ENCODE results near the gene MYBBP1A. TPM values are rescaled to one million over a fixed set of nuclear protein-coding genes. Genes with fewer than 3 reads are reported as not detected.

Gene MYBBP1A
- total RNA-seq, 2 experiments from 2014 or later = 72.4 to 94.3 TPM

DNA sequence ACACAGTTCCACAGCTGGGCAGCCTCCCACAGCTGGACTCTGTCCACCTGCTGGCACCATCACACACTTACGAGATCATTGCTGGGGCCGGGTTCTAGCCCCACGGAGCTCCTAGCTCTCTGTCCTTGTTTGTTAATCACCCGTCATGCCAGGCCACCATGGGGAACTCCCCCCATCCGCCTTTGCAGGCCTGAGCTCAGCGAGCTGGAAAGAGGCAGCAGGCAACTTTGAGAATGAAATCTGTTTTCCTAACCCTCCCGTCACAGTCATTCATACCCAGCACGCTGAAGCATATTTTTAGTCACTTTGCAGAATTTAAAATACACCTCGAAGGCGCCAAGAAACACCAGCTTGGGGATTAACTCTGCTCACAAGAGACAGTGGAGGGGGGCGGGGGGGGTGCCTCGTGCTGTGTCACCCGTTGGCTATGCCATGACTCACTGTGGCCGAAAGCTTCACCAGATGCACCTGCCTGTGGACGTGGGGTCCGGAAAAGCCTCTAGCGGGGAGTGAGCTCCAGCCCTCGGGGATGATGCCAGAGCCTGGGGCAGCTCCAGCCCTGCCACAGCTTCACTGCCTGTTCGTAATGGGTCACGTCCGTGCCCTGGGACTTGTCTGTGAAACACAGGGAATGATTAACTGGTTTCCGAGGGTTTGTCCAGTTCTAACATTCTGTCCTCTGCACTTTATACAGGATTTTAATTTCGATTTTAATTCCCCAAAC is 57.9 kb downstream of the MYBBP1A start:
- H3K36me3 Mint-ChIP-seq = no peaks in the 10 kb centered on the region
- H3K27ac Mint-ChIP-seq = no peak overlapping the region
- CTCF ChIA-PET = interaction anchor here (0.8 to 3.3 kb wide), 3 partner anchors 11 to 76 kb away, joined by 3 to 12 read pairs (median 3); no protein-coding TSS in a partner anchor
- peaks cover 30% of the 10 kb centered on the region for H3K4me1 Mint-ChIP-seq
- no peaks in the 10 kb centered on the region for H3K9me3 Mint-ChIP-seq (ENCODE audit: low read depth)
- DNase-seq (no peak), ATAC-seq (no peak)
- peaks cover 39% of the 10 kb centered on the region for H3K27me3 Mint-ChIP-seq
- H3K4me3 Mint-ChIP-seq = no peak overlapping the region

DNA sequence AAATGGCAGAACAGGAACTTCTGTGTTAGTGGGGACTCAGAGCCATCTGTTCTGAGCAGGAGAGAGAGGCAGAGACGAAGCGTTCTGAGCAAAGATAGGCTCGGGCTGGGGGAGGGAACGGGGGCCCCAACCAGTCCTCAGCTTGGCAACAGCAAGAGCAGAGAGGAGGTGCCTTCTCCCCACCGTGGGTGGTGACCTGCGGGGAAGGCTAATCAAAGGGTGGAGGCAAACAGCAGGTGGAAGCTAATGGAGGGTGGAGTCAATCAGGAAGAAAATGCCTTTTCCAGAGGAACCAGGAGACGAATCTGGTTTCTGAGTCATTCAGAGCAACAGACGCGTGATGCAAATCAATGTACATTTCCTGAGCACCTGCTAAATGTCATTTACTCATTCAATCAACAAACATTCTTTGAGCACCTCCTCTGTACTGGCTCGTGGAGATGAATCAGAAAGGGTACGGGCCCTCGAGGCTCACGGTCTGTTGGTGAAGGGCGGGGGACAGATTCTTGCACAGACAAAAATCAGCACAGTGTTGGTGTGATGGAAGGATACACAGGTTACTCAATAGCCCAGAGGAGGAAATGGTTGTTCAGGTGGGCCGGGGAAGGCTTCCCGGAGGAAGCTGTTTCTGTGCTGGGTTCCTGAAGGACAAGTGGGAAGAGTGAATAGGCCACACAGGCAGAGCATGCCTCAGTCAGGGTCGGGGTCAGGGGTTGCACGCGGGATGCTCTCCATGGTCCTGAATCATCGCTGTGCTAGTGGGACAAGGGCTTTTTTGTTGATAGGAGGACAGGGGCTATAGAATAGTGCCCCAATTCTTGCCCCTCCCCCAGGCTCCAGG is 62.2 kb downstream of the MYBBP1A start:
- CTCF ChIA-PET = no interaction called here
- ATAC-seq (no peak), DNase-seq (peak; percentile 53)
- H3K4me3 Mint-ChIP-seq = no peak overlapping the region
- no peaks in the 10 kb centered on the region for H3K36me3 Mint-ChIP-seq
- H3K27ac Mint-ChIP-seq = no peak overlapping the region
- H3K4me1 Mint-ChIP-seq = peaks cover 12% of the 10 kb centered on the region
- no peaks in the 10 kb centered on the region for H3K9me3 Mint-ChIP-seq (ENCODE audit: low read depth)
- peaks cover 11% of the 10 kb centered on the region for H3K27me3 Mint-ChIP-seq

DNA sequence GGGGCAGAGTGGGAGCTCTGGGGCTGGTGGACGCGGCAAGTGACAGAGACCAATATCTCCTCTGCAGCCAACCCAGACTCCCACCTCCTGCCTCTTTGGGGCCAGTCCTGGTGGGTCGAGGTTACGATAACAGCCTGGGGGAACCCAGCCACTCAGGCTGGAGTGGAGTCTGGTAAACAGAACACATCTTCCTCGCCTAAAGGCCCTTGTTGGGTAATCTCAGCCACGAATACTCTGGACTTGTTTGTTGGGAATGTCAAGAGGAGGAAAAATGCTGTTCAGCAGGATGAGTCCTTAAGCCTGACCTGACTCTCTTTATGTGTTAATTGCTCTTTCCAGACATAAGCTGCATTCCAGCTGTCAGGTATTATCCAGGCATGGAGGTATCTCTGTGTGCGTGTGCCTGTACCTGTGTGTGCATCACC is 64.5 kb downstream of the MYBBP1A start:
- DNase-seq (no peak), ATAC-seq (no peak)
- Mint-ChIP-seq H3K27me3 (no peaks in the 10 kb centered on the region), H3K27ac (no peak overlapping the region), H3K4me3 (no peak overlapping the region), H3K4me1 (peaks cover 27% of the 10 kb centered on the region), H3K36me3 (peaks cover 2% of the 10 kb centered on the region), H3K9me3 (ENCODE audit: low read depth) (no peaks in the 10 kb centered on the region)
- CTCF ChIA-PET = interaction anchor here (1.1 to 1.3 kb wide), 2 partner anchors 9 to 57 kb away, joined by 3 read pairs; partner anchors contain the start of gene SPNS3

DNA sequence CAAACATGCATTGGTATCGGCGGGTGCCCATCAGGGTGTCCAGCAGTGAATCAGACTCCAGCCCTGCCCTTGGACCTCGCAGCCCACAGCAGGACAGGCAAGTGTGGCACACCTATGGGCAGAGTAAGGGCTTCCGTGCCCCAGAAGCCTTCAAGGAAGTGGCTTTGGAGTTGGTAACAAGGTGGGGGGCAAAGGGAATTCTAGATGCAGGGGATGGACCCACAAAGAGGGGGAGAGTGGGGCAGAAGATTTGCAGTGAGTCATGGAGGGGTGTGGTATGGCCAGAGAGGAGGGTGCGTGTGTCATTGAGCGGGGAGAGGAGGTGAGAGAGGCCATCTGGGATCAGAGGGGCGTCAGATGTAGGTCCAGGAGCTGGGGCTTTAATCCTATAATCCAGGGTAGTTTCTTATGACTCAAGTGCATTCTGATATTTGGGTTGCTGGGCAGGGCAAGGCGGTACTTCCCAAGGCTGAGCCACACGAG is 65.0 kb downstream of the MYBBP1A start:
- H3K27me3 Mint-ChIP-seq = no peaks in the 10 kb centered on the region
- H3K9me3 Mint-ChIP-seq (ENCODE audit: low read depth) = no peaks in the 10 kb centered on the region
- CTCF ChIA-PET = interaction anchor here (1.0 to 1.3 kb wide), 3 partner anchors 9 to 56 kb away, joined by 3 read pairs; partner anchors contain the start of gene SPNS3
- DNase-seq (no peak), ATAC-seq (no peak)
- no peak overlapping the region for H3K4me3 Mint-ChIP-seq
- H3K36me3 Mint-ChIP-seq = peaks cover 2% of the 10 kb centered on the region
- no peak overlapping the region for H3K27ac Mint-ChIP-seq
- peaks cover 31% of the 10 kb centered on the region for H3K4me1 Mint-ChIP-seq

DNA sequence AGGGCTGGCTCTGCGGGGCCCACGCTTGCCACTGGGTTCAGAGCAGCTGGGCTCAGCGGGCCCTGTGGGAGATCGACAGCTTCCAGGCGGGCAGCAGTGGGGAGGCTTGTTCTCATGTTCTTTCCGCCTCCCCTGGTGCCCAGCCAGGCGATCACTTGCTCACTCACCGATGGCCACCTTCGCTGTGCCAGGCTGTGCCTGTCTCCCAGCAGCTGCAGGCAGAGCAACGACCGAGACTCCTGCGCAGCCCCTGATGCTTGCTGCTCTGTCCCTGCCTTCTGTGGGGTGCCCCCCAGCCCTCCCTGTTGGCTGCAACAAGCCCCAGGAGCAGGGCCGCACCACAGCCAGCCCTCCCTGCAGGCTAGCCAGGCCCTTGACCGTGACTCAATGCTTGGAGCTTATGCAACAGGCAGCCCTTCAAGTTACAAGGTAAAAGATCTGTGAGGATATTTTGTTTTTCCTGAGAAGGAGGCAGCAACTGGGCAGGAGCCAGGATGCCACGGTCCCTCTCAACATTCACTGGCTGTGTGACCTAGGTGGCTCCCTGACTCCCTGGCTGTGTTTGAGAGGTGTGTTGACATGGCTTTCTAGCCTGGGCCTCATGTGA is 66.1 kb downstream of the MYBBP1A start:
- H3K27me3 Mint-ChIP-seq = no peaks in the 10 kb centered on the region
- ATAC-seq (no peak), DNase-seq (no peak)
- no peak overlapping the region for H3K4me3 Mint-ChIP-seq
- H3K4me1 Mint-ChIP-seq = peaks cover 34% of the 10 kb centered on the region
- no peaks in the 10 kb centered on the region for H3K9me3 Mint-ChIP-seq (ENCODE audit: low read depth)
- no peak overlapping the region for H3K27ac Mint-ChIP-seq
- peaks cover 4% of the 10 kb centered on the region for H3K36me3 Mint-ChIP-seq
- CTCF ChIA-PET = interaction anchor here (1.0 to 1.3 kb wide), 2 partner anchors 11 to 68 kb away, joined by 3 read pairs; no protein-coding TSS in a partner anchor

Other genes starting within 250 kb of the MYBBP1A start
- gene UBE2G1, start 188.7 kb downstream of the MYBBP1A start, total RNA-seq = 10 to 100 TPM; 77.1 to 83.0 TPM
- 10 to 100 TPM; 17.6 to 39.1 TPM for gene SPNS3, start 121.4 kb downstream of the MYBBP1A start, total RNA-seq
- 1 to 10 TPM; 1.1 to 1.9 TPM for gene SPNS2, start 56.5 kb downstream of the MYBBP1A start, total RNA-seq
- gene GGT6, start 5.2 kb upstream of the MYBBP1A start, total RNA-seq = not detected
- not detected for gene SMTNL2, start 29.1 kb upstream of the MYBBP1A start, total RNA-seq
- not detected for gene ALOX15, start 86.3 kb upstream of the MYBBP1A start, total RNA-seq
- 10 to 100 TPM; 88.5 to 96.9 TPM for gene PELP1, start 148.8 kb upstream of the MYBBP1A start, total RNA-seq
- 100 to 1,000 TPM; 348 to 365 TPM for gene ARRB2, start 155.2 kb upstream of the MYBBP1A start, total RNA-seq
- 10 to 100 TPM; 23.6 to 26.1 TPM for gene MED11, start 176.0 kb upstream of the MYBBP1A start, total RNA-seq
- under 1 TPM in 1 of 2 experiments, not detected in 1; 0.12 TPM for gene ZMYND15, start 184.4 kb upstream of the MYBBP1A start, total RNA-seq
- under 1 TPM; 0.70 to 0.96 TPM for gene CXCL16, start 184.5 kb upstream of the MYBBP1A start, total RNA-seq
- not detected for gene TM4SF5, start 216.5 kb upstream of the MYBBP1A start, total RNA-seq
- gene VMO1, start 231.0 kb upstream of the MYBBP1A start, total RNA-seq = under 1 TPM; 0.37 to 0.50 TPM
- gene GLTPD2, start 233.6 kb upstream of the MYBBP1A start, total RNA-seq = not detected
- gene PSMB6, start 240.8 kb upstream of the MYBBP1A start, total RNA-seq = 100 to 1,000 TPM; 119 to 157 TPM

Measured in activated CD8-positive, alpha-beta memory T cell treated with anti-CD3 and anti-CD28 coated beads, Interleukin-2, amount 10 ng/mL, durations not matched to agents 7 days and 5 days (primary cell).